ENCODE results near the gene GNAZ. TPM values are rescaled to one million over a fixed set of nuclear protein-coding genes. Genes with fewer than 3 reads are reported as not detected.

GNAZ gene
- total and polyA plus RNA-seq, 4 donors, result 0.21 to 2.2 (median 0.38) TPM

DNA sequence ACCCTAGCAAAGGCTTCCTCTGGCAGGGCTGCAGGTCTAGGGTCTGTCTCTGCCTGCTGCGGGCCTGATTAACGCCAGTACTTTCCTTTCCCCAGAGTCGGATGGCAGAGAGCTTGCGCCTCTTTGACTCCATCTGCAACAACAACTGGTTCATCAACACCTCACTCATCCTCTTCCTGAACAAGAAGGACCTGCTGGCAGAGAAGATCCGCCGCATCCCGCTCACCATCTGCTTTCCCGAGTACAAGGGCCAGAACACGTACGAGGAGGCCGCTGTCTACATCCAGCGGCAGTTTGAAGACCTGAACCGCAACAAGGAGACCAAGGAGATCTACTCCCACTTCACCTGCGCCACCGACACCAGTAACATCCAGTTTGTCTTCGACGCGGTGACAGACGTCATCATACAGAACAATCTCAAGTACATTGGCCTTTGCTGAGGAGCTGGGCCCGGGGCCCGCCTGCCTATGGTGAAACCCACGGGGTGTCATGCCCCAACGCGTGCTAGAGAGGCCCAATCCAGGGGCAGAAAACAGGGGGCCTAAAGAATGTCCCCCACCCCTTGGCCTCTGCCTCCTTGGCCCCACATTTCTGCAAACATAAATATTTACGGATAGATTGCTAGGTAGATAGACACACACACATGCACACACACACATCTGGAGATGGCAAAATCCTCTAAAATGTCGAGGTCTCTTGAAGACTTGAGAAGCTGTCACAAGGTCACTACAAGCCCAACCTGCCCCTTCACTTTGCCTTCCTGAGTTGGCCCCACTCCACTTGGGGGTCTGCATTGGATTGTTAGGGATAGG, 52.9 kb downstream of the GNAZ start:
- DNase-seq (ENCODE audit: low spot score), result no peak
- WGBS, result 96% methylated on average over 26 of the region's 26 CpGs
- TF ChIP-seq SP1 (IDR thresholded peaks at IDR 0.05), result no peak
- no peak for TF ChIP-seq JUND (IDR thresholded peaks at IDR 0.05)
- no peak for TF ChIP-seq TAF1 (conservative IDR thresholded peaks at IDR 0.05)
- no peak for TF ChIP-seq EGR1 (IDR thresholded peaks at IDR 0.05; ENCODE audit: low read depth in 2 of 2)
- TF ChIP-seq RAD21 (IDR thresholded peaks at IDR 0.05), result no peak
- TF ChIP-seq, protein P1, sequence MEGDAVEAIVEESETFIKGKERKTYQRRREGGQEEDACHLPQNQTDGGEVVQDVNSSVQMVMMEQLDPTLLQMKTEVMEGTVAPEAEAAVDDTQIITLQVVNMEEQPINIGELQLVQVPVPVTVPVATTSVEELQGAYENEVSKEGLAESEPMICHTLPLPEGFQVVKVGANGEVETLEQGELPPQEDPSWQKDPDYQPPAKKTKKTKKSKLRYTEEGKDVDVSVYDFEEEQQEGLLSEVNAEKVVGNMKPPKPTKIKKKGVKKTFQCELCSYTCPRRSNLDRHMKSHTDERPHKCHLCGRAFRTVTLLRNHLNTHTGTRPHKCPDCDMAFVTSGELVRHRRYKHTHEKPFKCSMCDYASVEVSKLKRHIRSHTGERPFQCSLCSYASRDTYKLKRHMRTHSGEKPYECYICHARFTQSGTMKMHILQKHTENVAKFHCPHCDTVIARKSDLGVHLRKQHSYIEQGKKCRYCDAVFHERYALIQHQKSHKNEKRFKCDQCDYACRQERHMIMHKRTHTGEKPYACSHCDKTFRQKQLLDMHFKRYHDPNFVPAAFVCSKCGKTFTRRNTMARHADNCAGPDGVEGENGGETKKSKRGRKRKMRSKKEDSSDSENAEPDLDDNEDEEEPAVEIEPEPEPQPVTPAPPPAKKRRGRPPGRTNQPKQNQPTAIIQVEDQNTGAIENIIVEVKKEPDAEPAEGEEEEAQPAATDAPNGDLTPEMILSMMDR (IDR thresholded peaks at IDR 0.05; ENCODE audit: low read depth, low read length, missing input control), result no peak
- TF ChIP-seq, protein P2, sequence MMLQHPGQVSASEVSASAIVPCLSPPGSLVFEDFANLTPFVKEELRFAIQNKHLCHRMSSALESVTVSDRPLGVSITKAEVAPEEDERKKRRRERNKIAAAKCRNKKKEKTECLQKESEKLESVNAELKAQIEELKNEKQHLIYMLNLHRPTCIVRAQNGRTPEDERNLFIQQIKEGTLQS (IDR thresholded peaks at IDR 0.05), result no peak
- TF ChIP-seq HNF4G (IDR thresholded peaks at IDR 0.05), result no peak
- TF ChIP-seq GABPA (IDR thresholded peaks at IDR 0.05 in 1 of 2, conservative IDR thresholded peaks at IDR 0.05 in 1 of 2), result no peak
- TF ChIP-seq NR2F2 (IDR thresholded peaks at IDR 0.05), result no peak
- no peak for TF ChIP-seq HNF4A (conservative IDR thresholded peaks at IDR 0.05)
- TF ChIP-seq, protein P3, sequence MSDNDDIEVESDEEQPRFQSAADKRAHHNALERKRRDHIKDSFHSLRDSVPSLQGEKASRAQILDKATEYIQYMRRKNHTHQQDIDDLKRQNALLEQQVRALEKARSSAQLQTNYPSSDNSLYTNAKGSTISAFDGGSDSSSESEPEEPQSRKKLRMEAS (IDR thresholded peaks at IDR 0.05), result no peak
- no peak for TF ChIP-seq RXRA (IDR thresholded peaks at IDR 0.05)
- TF ChIP-seq, protein P4, sequence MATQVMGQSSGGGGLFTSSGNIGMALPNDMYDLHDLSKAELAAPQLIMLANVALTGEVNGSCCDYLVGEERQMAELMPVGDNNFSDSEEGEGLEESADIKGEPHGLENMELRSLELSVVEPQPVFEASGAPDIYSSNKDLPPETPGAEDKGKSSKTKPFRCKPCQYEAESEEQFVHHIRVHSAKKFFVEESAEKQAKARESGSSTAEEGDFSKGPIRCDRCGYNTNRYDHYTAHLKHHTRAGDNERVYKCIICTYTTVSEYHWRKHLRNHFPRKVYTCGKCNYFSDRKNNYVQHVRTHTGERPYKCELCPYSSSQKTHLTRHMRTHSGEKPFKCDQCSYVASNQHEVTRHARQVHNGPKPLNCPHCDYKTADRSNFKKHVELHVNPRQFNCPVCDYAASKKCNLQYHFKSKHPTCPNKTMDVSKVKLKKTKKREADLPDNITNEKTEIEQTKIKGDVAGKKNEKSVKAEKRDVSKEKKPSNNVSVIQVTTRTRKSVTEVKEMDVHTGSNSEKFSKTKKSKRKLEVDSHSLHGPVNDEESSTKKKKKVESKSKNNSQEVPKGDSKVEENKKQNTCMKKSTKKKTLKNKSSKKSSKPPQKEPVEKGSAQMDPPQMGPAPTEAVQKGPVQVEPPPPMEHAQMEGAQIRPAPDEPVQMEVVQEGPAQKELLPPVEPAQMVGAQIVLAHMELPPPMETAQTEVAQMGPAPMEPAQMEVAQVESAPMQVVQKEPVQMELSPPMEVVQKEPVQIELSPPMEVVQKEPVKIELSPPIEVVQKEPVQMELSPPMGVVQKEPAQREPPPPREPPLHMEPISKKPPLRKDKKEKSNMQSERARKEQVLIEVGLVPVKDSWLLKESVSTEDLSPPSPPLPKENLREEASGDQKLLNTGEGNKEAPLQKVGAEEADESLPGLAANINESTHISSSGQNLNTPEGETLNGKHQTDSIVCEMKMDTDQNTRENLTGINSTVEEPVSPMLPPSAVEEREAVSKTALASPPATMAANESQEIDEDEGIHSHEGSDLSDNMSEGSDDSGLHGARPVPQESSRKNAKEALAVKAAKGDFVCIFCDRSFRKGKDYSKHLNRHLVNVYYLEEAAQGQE (IDR thresholded peaks at IDR 0.05), result no peak
- TF ChIP-seq FOXA2 (IDR thresholded peaks at IDR 0.05), result no peak
- TF ChIP-seq YY1 (IDR thresholded peaks at IDR 0.05), result no peak
- TF ChIP-seq FOXA1 (IDR thresholded peaks at IDR 0.05), result no peak
- TF ChIP-seq, protein P5, sequence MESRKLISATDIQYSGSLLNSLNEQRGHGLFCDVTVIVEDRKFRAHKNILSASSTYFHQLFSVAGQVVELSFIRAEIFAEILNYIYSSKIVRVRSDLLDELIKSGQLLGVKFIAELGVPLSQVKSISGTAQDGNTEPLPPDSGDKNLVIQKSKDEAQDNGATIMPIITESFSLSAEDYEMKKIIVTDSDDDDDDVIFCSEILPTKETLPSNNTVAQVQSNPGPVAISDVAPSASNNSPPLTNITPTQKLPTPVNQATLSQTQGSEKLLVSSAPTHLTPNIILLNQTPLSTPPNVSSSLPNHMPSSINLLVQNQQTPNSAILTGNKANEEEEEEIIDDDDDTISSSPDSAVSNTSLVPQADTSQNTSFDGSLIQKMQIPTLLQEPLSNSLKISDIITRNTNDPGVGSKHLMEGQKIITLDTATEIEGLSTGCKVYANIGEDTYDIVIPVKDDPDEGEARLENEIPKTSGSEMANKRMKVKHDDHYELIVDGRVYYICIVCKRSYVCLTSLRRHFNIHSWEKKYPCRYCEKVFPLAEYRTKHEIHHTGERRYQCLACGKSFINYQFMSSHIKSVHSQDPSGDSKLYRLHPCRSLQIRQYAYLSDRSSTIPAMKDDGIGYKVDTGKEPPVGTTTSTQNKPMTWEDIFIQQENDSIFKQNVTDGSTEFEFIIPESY (IDR thresholded peaks at IDR 0.05), result no peak

More for the DNA sequence above, 52.9 kb downstream of the GNAZ start:
- Histone ChIP-seq H3K27ac (ENCODE audit: low read depth in 1 of 2, low read length in 2 of 2) (no peak overlapping the region), H3K36me3 (ENCODE audit: control insufficient read depth in 4 of 4, insufficient read depth in 3 of 4, low read depth in 1 of 4, low read length in 3 of 4) (no peaks in the 10 kb centered on the region), H3K9ac (ENCODE audit: low read depth in 1 of 2, low read length in 2 of 2) (no peak overlapping the region), H3K27me3 (ENCODE audit: control insufficient read depth in 4 of 4, insufficient read depth in 4 of 4, low read length in 3 of 4) (no peaks in the 10 kb centered on the region), H3K9me3 (ENCODE audit: control insufficient read depth in 4 of 4, low read length in 3 of 4) (no peaks in the 10 kb centered on the region), H3K4me3 (ENCODE audit: low read depth in 1 of 3, low read length in 3 of 3) (no peak overlapping the region), H3K4me1 (ENCODE audit: control insufficient read depth in 4 of 4, insufficient read depth in 4 of 4, low read length in 3 of 4) (peaks cover 0 to 4% (median 0%) of the 10 kb centered on the region in 4 donors)
